ENCODE measurements around the gene TBCK.

The TBCK gene

DNA sequence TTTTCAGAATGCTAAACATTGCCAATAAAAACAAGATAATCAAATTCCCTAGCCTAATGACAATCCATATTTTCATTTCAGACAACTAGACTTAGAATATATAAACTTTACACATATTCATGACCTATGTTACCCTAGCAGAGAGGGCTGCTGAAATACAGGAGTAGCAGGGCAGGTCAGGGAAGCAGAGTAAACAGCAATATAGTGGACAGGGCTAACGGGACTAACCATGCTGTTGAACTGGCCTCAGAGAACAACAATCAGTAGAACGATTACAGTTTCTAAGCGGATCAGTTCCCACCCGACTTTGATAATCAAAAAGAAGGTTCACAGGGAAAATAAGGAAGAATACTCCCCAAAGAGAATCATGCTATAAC is 14.0 kb downstream of the TBCK start:
- peaks cover 3% of the 10 kb centered on the region; the same call in 1 of the 2 replicates for H3K36me3 ChIP-seq (ENCODE audit: insufficient read depth, low read length)
- TF ChIP-seq, protein P1, sequence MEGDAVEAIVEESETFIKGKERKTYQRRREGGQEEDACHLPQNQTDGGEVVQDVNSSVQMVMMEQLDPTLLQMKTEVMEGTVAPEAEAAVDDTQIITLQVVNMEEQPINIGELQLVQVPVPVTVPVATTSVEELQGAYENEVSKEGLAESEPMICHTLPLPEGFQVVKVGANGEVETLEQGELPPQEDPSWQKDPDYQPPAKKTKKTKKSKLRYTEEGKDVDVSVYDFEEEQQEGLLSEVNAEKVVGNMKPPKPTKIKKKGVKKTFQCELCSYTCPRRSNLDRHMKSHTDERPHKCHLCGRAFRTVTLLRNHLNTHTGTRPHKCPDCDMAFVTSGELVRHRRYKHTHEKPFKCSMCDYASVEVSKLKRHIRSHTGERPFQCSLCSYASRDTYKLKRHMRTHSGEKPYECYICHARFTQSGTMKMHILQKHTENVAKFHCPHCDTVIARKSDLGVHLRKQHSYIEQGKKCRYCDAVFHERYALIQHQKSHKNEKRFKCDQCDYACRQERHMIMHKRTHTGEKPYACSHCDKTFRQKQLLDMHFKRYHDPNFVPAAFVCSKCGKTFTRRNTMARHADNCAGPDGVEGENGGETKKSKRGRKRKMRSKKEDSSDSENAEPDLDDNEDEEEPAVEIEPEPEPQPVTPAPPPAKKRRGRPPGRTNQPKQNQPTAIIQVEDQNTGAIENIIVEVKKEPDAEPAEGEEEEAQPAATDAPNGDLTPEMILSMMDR (conservative IDR thresholded peaks at IDR 0.05; ENCODE audit: low read length) = no peak
- TF ChIP-seq EZH2phosphoT487 (IDR thresholded peaks at IDR 0.05; ENCODE audit: borderline replicate concordance) = no peak
- H3K9ac ChIP-seq (ENCODE audit: low read depth, low read length, poor library complexity, severe bottlenecking) = no peak overlapping the region
- H3K27me3 ChIP-seq (ENCODE audit: insufficient read depth, low read length, poor library complexity, severe bottlenecking) = no peaks in the 10 kb centered on the region
- H3K9me3 ChIP-seq (ENCODE audit: insufficient read depth, low read depth, low read length) = no peaks in the 10 kb centered on the region
- no peaks in the 10 kb centered on the region for H3K79me2 ChIP-seq (ENCODE audit: insufficient read depth, low read length)
- H3K9me2 ChIP-seq (replicated peaks; ENCODE audit: low read depth, low read length) = no peaks in the 10 kb centered on the region
- H2AFZ ChIP-seq (ENCODE audit: low read length) = no peak overlapping the region
- H3F3A ChIP-seq (ENCODE audit: low read depth) = no peaks in the 10 kb centered on the region
- H3K4me2 ChIP-seq (ENCODE audit: low read depth, low read length, poor library complexity, severe bottlenecking) = no peak overlapping the region
- no peaks in the 10 kb centered on the region for H4K20me1 ChIP-seq (ENCODE audit: insufficient read depth, low read length, poor library complexity, severe bottlenecking)
- peaks cover 10% of the 10 kb centered on the region for H3K4me1 ChIP-seq (ENCODE audit: insufficient read depth, low read length, poor library complexity, severe bottlenecking)
- no peak overlapping the region for H3K4me3 ChIP-seq (ENCODE audit: low read length, poor library complexity, severe bottlenecking)

DNA sequence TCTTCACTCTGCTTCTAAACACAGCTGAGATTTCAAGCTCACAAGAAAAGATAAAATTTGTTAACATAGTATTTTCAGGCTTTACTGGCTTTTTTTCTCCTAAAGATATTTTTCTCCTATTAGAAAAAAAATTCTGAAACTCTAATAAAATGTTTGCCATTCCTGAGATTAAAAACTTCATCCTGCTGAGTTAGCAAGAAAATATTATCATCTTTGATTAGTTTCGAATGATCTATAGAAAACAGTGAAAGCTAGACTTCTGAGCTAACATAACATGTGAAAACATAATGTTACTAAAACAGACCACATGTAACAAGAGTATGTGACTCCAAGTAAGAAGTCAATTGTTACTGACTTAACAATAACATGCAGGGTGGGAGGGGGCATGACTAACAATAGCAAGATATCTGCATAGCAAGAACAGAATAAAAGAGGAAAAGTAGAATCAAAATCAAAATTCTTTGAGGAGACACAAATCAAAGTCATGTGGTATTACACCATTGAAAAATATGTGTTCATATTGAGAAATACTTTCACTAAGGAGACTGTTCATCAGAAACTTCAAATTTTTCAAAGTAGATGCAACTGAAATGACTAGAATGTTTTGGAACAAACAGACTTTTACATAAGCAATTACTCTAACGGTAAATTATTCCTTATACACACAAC is 14.5 kb downstream of the TBCK start:
- Histone ChIP-seq H2AFZ (ENCODE audit: low read length) (no peak overlapping the region), H3K4me1 (ENCODE audit: insufficient read depth, low read length, poor library complexity, severe bottlenecking) (peaks cover 10% of the 10 kb centered on the region), H3K9me3 (ENCODE audit: insufficient read depth, low read depth, low read length) (no peaks in the 10 kb centered on the region), H4K20me1 (ENCODE audit: insufficient read depth, low read length, poor library complexity, severe bottlenecking) (no peaks in the 10 kb centered on the region), H3K79me2 (ENCODE audit: insufficient read depth, low read length) (no peaks in the 10 kb centered on the region), H3F3A (ENCODE audit: low read depth) (no peaks in the 10 kb centered on the region), H3K27me3 (ENCODE audit: insufficient read depth, low read length, poor library complexity, severe bottlenecking) (no peaks in the 10 kb centered on the region), H3K36me3 (ENCODE audit: insufficient read depth, low read length) (no peaks in the 10 kb centered on the region; the same call in 1 of the 2 replicates), H3K9me2 (replicated peaks; ENCODE audit: low read depth, low read length) (no peaks in the 10 kb centered on the region), H3K4me2 (ENCODE audit: low read depth, low read length, poor library complexity, severe bottlenecking) (no peak overlapping the region), H3K4me3 (ENCODE audit: low read length, poor library complexity, severe bottlenecking) (no peak overlapping the region), H3K9ac (ENCODE audit: low read depth, low read length, poor library complexity, severe bottlenecking) (no peak overlapping the region)
- TF ChIP-seq EZH2phosphoT487 (IDR thresholded peaks at IDR 0.05; ENCODE audit: borderline replicate concordance) = no peak
- TF ChIP-seq, protein P1 (conservative IDR thresholded peaks at IDR 0.05; ENCODE audit: low read length) = no peak

DNA sequence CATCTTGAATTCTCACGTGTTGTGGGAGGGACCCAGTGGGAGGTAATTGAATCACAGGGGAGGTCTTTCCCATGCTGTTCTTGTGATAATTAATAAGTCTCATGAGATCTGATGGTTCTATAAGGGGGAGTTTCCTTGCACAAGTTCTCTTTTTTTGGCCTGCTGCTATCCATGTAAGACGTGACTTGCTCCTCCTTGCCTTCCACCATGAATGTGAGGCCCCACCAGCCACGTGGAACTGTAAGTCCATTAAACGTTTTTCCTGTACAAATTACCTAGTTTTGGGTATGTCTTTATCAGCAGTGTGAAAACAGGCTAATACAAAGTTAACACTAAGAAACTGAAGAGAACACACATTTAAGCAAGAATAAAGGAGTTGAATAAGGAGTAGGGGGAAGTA is 16.0 kb downstream of the TBCK start:
- peaks cover 10% of the 10 kb centered on the region for H3K4me1 ChIP-seq (ENCODE audit: insufficient read depth, low read length, poor library complexity, severe bottlenecking)
- H3K79me2 ChIP-seq (ENCODE audit: insufficient read depth, low read length) = no peaks in the 10 kb centered on the region
- no peaks in the 10 kb centered on the region for H3K27me3 ChIP-seq (ENCODE audit: insufficient read depth, low read length, poor library complexity, severe bottlenecking)
- H2AFZ ChIP-seq (ENCODE audit: low read length) = no peak overlapping the region
- H3K4me2 ChIP-seq (ENCODE audit: low read depth, low read length, poor library complexity, severe bottlenecking) = no peak overlapping the region
- H3K4me3 ChIP-seq (ENCODE audit: low read length, poor library complexity, severe bottlenecking) = no peak overlapping the region
- H3K9me2 ChIP-seq (replicated peaks; ENCODE audit: low read depth, low read length) = no peaks in the 10 kb centered on the region
- no peaks in the 10 kb centered on the region for H3F3A ChIP-seq (ENCODE audit: low read depth)
- H4K20me1 ChIP-seq (ENCODE audit: insufficient read depth, low read length, poor library complexity, severe bottlenecking) = no peaks in the 10 kb centered on the region
- no peak overlapping the region for H3K9ac ChIP-seq (ENCODE audit: low read depth, low read length, poor library complexity, severe bottlenecking)
- no peak for TF ChIP-seq EZH2phosphoT487 (IDR thresholded peaks at IDR 0.05; ENCODE audit: borderline replicate concordance)
- TF ChIP-seq, protein P1 (conservative IDR thresholded peaks at IDR 0.05; ENCODE audit: low read length) = no peak
- peaks cover under 1% of the 10 kb centered on the region; the same call in 1 of the 2 replicates for H3K36me3 ChIP-seq (ENCODE audit: insufficient read depth, low read length)
- H3K9me3 ChIP-seq (ENCODE audit: insufficient read depth, low read depth, low read length) = no peaks in the 10 kb centered on the region

All from Loucy (cell line).